Effector memory CD8-positive, alpha-beta T cell (primary cell): ENCODE results near the gene UNCX.
A peak's percentile ranks its signal among the peaks of the same experiment; 100 is the strongest.

Source experiments
- ATAC-seq: fragments of 150-1000 bp; cut with Tn5 transposase; replicated peaks from 2 replicates; pipeline ENCODE4 v1.10.0; 2021; ENCODE audit warnings: mild to moderate bottlenecking, moderate library complexity
- DNase-seq, 3 experiments: peaks; one replicate each; pipeline ENCODE4 v3.0.0; 2021
- H3K27ac Mint-ChIP-seq, 2 donors: one replicate each; pipeline ENCODE4 v1.8.0; 2022; ENCODE audit warnings: mild to moderate bottlenecking in 2 of 2, mixed read lengths in 2 of 2, moderate library complexity in 2 of 2
- H3K27me3 Mint-ChIP-seq, 2 donors: one replicate each; pipeline ENCODE4 v1.8.0; 2022; ENCODE audit warnings: mixed read lengths in 2 of 2
- H3K36me3 Mint-ChIP-seq: one replicate; pipeline ENCODE4 v1.8.0; 2022; ENCODE audit warnings: mild to moderate bottlenecking, moderate library complexity, mixed read lengths; ENCODE audit not compliant: insufficient read depth
- H3K4me1 Mint-ChIP-seq, 2 donors: one replicate each; pipeline ENCODE4 v1.8.0; 2022; ENCODE audit warnings: low read depth in 2 of 2, mixed read lengths in 2 of 2
- H3K4me3 Mint-ChIP-seq, 2 donors: one replicate each; pipeline ENCODE4 v1.8.0; 2022; ENCODE audit warnings: mild to moderate bottlenecking in 2 of 2, mixed read lengths in 2 of 2, moderate library complexity in 2 of 2
- H3K9me3 Mint-ChIP-seq, 2 donors: one replicate each; pipeline ENCODE4 v1.8.0; 2022; ENCODE audit warnings: mixed read lengths in 2 of 2

Gene UNCX

DNA sequence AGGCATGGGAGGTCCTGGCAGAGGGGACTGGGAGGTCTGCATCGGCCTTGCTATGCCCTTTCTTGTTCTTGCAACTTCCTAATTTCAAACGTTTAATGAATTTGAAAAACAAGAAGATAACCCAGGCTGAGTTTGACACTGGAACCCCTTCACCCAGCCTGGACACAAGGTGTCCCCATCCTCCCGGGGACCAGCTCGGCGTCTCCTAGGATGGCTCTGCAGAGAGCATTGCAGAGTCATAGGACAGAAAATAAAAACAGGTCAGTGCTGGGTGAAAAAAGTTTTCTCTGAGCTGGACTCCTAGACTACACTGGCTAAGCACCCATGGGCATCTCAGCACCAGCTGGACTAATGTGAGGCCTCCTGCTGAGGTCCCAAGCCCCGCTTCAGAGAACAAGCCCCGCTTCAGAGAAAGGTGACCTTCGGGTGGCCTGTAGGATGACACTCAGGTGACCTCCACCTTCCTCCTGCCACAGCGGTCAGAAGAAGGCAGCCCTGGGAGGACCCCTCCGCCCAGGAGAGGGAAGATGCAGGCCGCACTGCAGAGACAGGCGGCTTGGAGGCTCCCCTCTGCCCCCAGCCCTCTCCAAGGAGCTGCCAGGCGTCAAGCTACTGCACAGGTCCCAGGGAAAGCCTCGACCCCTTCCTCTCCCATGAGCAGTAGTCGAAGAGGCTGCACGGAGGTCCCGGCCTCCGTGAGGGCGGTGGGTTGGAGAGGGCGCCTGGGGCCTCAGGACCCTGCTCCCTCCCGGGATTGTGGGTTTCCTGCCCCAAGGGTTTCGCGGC, 9.3 kb upstream of the UNCX start:
- ATAC-seq = no peak
- no peak overlapping the region for H3K27ac Mint-ChIP-seq
- peaks cover 0 to 2% of the 10 kb centered on the region in 2 donors for H3K4me1 Mint-ChIP-seq
- peaks cover 20% of the 10 kb centered on the region for H3K36me3 Mint-ChIP-seq
- peaks cover 79 to 100% of the 10 kb centered on the region in 2 donors for H3K27me3 Mint-ChIP-seq
- H3K4me3 Mint-ChIP-seq = no peak overlapping the region
- H3K9me3 Mint-ChIP-seq = no peaks in the 10 kb centered on the region
- DNase-seq = no peak

DNA sequence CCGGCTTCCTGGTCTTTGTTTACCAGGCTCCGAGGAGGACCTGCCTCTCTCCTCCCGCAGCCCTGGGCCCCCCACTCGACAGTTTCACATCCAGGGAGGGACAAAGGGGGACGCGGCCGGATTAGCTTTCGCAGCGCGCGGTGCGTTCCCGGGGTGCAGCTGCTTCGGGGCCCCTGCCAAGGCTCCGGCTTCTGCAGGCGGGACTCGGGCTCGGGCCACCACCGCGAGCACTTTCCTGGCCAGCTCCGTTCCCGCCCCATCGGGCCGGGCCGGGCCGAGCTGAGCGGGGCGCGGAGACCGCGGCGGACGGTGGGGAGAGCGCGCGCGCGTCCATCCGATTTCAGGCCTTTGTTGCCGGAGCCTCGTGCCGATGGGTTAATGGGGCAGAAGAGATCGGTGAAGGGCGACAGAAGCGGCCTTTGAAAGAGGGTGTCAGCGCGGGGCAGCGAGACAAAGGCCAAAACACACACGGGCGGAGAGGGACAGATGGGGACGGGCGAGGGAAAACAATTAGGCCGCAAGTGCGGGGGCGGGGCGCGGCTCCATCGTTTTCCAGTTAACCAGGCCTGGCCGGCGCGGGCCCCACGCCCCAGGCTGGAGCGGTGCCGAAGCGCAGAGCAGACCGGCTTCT, 8.5 kb upstream of the UNCX start:
- no peak overlapping the region for H3K4me3 Mint-ChIP-seq
- peaks cover 83 to 94% of the 10 kb centered on the region in 2 donors for H3K27me3 Mint-ChIP-seq
- H3K9me3 Mint-ChIP-seq = no peaks in the 10 kb centered on the region
- peaks cover 0 to 2% of the 10 kb centered on the region in 2 donors for H3K4me1 Mint-ChIP-seq
- no peak overlapping the region for H3K27ac Mint-ChIP-seq
- peaks cover 27% of the 10 kb centered on the region for H3K36me3 Mint-ChIP-seq
- no peak for ATAC-seq
- DNase-seq = no peak

DNA sequence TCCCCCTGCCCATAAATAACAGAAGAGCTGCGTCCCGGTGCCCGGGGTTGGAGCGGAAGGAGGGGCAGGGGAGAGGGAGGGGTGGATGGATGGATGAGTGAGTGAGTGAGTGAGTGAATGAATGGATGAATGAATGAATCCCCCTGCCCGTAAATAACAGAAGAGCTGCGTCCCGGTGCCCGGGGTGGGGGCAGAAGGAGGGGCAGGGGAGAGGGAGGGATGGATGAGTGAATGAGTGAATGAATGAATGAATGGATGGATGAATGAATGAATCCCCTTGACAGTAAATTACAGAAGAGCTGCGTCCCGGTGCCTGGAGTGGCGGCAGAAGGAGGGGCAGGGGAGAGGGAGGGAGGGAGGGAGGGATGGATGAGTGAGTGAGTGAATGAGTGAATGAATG, 7.6 kb upstream of the UNCX start:
- Mint-ChIP-seq H3K4me3 (no peak overlapping the region), H3K4me1 (peaks cover 0 to 2% of the 10 kb centered on the region in 2 donors), H3K27ac (no peak overlapping the region), H3K36me3 (peaks cover 29% of the 10 kb centered on the region), H3K9me3 (no peaks in the 10 kb centered on the region), H3K27me3 (peaks cover 78 to 86% of the 10 kb centered on the region in 2 donors)
- DNase-seq (no peak), ATAC-seq (no peak)

- Mint-ChIP-seq H3K36me3 (peaks cover 29% of the 10 kb centered on the region), H3K27ac (peak overlapping the region in 1 of 2 donors; percentile 44), H3K9me3 (no peaks in the 10 kb centered on the region), H3K27me3 (peaks cover 75 to 85% of the 10 kb centered on the region in 2 donors), H3K4me3 (no peak overlapping the region), H3K4me1 (peaks cover 0 to 2% of the 10 kb centered on the region in 2 donors)
- DNase-seq (peak; percentile 35 to 47 (median 35)), ATAC-seq (peak; percentile 51)
Observed at GRCh38 chr7:1225441-1226185, 7.1 kb upstream of the UNCX start.

GRCh38 chr7:1226186-1226901, 6.3 kb upstream of the UNCX start:
- Mint-ChIP-seq H3K27me3 (peaks cover 76 to 85% of the 10 kb centered on the region in 2 donors), H3K9me3 (no peaks in the 10 kb centered on the region), H3K4me1 (peaks cover 0 to 2% of the 10 kb centered on the region in 2 donors), H3K4me3 (no peak overlapping the region), H3K27ac (peak overlapping the region in 1 of 2 donors; percentile 17), H3K36me3 (peaks cover 34% of the 10 kb centered on the region)
- DNase-seq (no peak), ATAC-seq (no peak)

- no peak overlapping the region for H3K4me3 Mint-ChIP-seq
- peaks cover 0 to 8% of the 10 kb centered on the region in 2 donors for H3K4me1 Mint-ChIP-seq
- no peak overlapping the region for H3K27ac Mint-ChIP-seq
- H3K27me3 Mint-ChIP-seq = peaks cover 76 to 85% of the 10 kb centered on the region in 2 donors
- ATAC-seq (no peak), DNase-seq (no peak)
- no peaks in the 10 kb centered on the region for H3K9me3 Mint-ChIP-seq
- peaks cover 43% of the 10 kb centered on the region for H3K36me3 Mint-ChIP-seq
Observed at GRCh38 chr7:1227071-1227804, 5.4 kb upstream of the UNCX start.

- Mint-ChIP-seq H3K27me3 (peaks cover 74 to 81% of the 10 kb centered on the region in 2 donors), H3K4me3 (no peak overlapping the region), H3K9me3 (no peaks in the 10 kb centered on the region), H3K27ac (no peak overlapping the region), H3K4me1 (peaks cover 0 to 8% of the 10 kb centered on the region in 2 donors), H3K36me3 (peaks cover 43% of the 10 kb centered on the region)
- ATAC-seq = no peak
- no peak for DNase-seq
Observed at GRCh38 chr7:1227814-1228544, 4.7 kb upstream of the UNCX start.

- Mint-ChIP-seq H3K36me3 (peaks cover 43% of the 10 kb centered on the region), H3K27ac (no peak overlapping the region), H3K27me3 (peaks cover 67 to 76% of the 10 kb centered on the region in 2 donors), H3K4me3 (no peak overlapping the region), H3K4me1 (peaks cover 0 to 8% of the 10 kb centered on the region in 2 donors), H3K9me3 (no peaks in the 10 kb centered on the region)
- ATAC-seq (no peak), DNase-seq (no peak)
Observed at GRCh38 chr7:1228545-1229201, 4.0 kb upstream of the UNCX start.

DNA sequence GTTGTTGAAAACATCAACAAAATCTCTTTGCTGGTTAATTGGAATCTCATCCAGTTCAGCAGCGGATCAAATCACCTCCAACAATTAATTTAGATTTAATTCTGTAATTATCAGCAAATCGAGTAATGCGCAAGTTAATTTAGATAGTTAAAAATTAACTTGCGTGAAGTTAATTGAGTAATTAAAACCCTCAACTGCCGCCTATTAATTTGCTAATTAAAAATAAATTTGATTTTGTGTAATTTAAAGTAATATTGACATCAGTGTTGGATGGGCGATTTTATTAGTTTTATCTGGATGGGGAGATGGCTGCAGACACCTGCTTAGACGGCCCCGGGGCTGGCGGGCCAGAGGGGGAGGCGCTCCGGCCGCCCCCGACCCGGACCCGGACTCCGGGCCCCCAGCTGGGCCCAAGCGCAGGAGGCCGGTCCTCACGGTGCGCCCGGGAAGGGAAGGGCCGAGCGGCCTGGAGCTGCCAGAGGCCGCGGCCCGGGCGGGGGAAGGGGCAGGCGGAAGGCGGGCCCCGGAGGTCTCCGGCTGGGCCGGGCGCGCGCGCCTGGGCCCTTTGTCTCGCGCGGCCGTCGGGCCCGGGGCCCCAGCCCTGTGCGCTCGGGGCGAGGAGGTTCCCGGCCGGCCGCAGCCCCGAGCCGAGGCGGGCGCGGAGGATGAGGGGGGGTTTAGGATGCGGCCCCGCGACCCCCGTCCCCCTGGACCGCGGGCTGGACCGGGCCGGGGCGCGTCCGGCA, 3.3 kb upstream of the UNCX start:
- Mint-ChIP-seq H3K36me3 (peaks cover 46% of the 10 kb centered on the region), H3K9me3 (no peaks in the 10 kb centered on the region), H3K4me3 (no peak overlapping the region), H3K27me3 (peaks cover 63 to 76% of the 10 kb centered on the region in 2 donors), H3K4me1 (peaks cover 2 to 9% of the 10 kb centered on the region in 2 donors), H3K27ac (no peak overlapping the region)
- ATAC-seq (no peak), DNase-seq (no peak)

GRCh38 chr7:1229956-1230355, 2.7 kb upstream of the UNCX start:
- Mint-ChIP-seq H3K4me3 (peak overlapping the region in 1 of 2 donors; percentile 21), H3K27me3 (peaks cover 63 to 76% of the 10 kb centered on the region in 2 donors), H3K4me1 (peaks cover 8 to 15% of the 10 kb centered on the region in 2 donors), H3K36me3 (peaks cover 49% of the 10 kb centered on the region), H3K27ac (no peak overlapping the region), H3K9me3 (no peaks in the 10 kb centered on the region)
- DNase-seq (no peak), ATAC-seq (no peak)
